Osteoblast (primary cell): Measurements from ENCODE around the gene GRM1. TPM values are rescaled to one million over a fixed set of nuclear protein-coding genes. Genes with fewer than 3 reads are reported as not detected.

Experiments used
- DNase-seq: peaks from one replicate; pipeline ENCODE4 v3.0.0; 2011; ENCODE audit warnings: low spot score, mixed read lengths; ENCODE audit not compliant: insufficient read length; ENCODE audit errors: missing footprints
- H2AFZ ChIP-seq: 2 replicates; pipeline ENCODE4 v1.6.0; 2011; ENCODE audit warnings: mild to moderate bottlenecking, low read length
- H3K27ac ChIP-seq: 2 replicates; pipeline ENCODE4 v1.5.1; 2011; ENCODE audit warnings: mild to moderate bottlenecking, low read depth, low read length, moderate library complexity
- H3K27me3 ChIP-seq: 2 replicates; pipeline ENCODE4 v1.6.0; 2012; ENCODE audit warnings: mild to moderate bottlenecking, control low read depth, inconsistent platforms, low read length, moderate library complexity; ENCODE audit not compliant: insufficient read depth
- H3K36me3 ChIP-seq: 2 replicates; pipeline ENCODE4 v1.5.1; 2011; ENCODE audit warnings: mild to moderate bottlenecking, low read length, control low read depth, moderate library complexity; ENCODE audit not compliant: insufficient read depth
- H3K4me1 ChIP-seq: 2 replicates; pipeline ENCODE4 v1.5.1; 2011; ENCODE audit warnings: mild to moderate bottlenecking, low read length, control low read depth, moderate library complexity; ENCODE audit not compliant: insufficient read depth
- H3K4me2 ChIP-seq: 2 replicates; pipeline ENCODE4 v1.6.0; 2011; ENCODE audit warnings: mild to moderate bottlenecking, low read length; ENCODE audit not compliant: insufficient read depth
- H3K4me3 ChIP-seq: fragments of 200-600 bp; sonication (generic); 3 replicates; pipeline ENCODE4 v1.5.1; 2012; ENCODE audit warnings: mild to moderate bottlenecking, low read length, inconsistent platforms; ENCODE audit not compliant: insufficient read depth
- H3K79me2 ChIP-seq: 2 replicates; pipeline ENCODE4 v1.6.0; 2012; ENCODE audit warnings: mild to moderate bottlenecking, low read length, control low read depth, inconsistent platforms; ENCODE audit not compliant: insufficient read depth
- H3K9me3 ChIP-seq: 2 replicates; pipeline ENCODE4 v1.5.1; 2011; ENCODE audit warnings: low read depth, low read length, control low read depth
- H4K20me1 ChIP-seq: 2 replicates; pipeline ENCODE4 v1.6.0; 2012; ENCODE audit warnings: mild to moderate bottlenecking, low read length, control low read depth; ENCODE audit not compliant: insufficient read depth
- small RNA-seq: library from RNA; depleted of rRNA; stranded (forward); fragments of <200 nt; gene quantifications from one replicate; pipeline ENCODE3, GENCODE V24; 2012
- total RNA-seq: library from RNA; depleted of rRNA; stranded (reverse); fragments of >200 nt; gene quantifications from 2 replicates; pipeline ENCODE4 v1.2.3, GENCODE V29; 2012
- TF ChIP-seq, protein P1 (sequence below): IDR thresholded peaks from 2 replicates; pipeline ENCODE4 v1.5.1; 2011; ENCODE audit warnings: mild to moderate bottlenecking, low read depth, low read length, moderate library complexity; ENCODE audit errors: extremely low read depth

Gene GRM1
- total RNA-seq, 1 donor, result under 0.01 TPM

DNA sequence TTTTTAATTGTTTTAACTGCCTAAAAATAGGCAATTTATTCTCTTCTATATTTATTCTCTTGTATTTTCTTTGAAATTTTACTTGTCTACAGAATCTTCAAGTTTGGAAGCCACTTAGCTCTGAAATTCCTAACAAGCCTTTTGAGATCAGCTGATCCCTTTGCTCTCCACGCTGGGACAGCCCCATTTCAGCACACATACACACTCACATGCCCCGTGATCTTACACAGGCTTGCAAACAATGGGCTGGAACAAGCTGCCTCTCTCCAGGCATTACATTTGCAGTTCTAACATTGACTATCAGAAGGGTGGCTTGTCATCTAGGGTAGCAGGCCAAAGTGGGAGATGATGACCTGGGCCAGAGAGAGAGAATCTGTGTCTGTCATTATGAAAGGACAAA is 452.7 kb downstream of the GRM1 start:
- H3K4me1 ChIP-seq, result no peaks in the 10 kb centered on the region
- no peaks in the 10 kb centered on the region for H3K36me3 ChIP-seq
- no peak overlapping the region for H3K27ac ChIP-seq
- no peak overlapping the region for H2AFZ ChIP-seq
- H3K9me3 ChIP-seq, result no peaks in the 10 kb centered on the region
- no peak overlapping the region for H3K4me3 ChIP-seq
- no peaks in the 10 kb centered on the region for H3K79me2 ChIP-seq
- H3K4me2 ChIP-seq, result no peak overlapping the region
- H4K20me1 ChIP-seq, result no peaks in the 10 kb centered on the region
- no peak for DNase-seq
- TF ChIP-seq, protein P1, sequence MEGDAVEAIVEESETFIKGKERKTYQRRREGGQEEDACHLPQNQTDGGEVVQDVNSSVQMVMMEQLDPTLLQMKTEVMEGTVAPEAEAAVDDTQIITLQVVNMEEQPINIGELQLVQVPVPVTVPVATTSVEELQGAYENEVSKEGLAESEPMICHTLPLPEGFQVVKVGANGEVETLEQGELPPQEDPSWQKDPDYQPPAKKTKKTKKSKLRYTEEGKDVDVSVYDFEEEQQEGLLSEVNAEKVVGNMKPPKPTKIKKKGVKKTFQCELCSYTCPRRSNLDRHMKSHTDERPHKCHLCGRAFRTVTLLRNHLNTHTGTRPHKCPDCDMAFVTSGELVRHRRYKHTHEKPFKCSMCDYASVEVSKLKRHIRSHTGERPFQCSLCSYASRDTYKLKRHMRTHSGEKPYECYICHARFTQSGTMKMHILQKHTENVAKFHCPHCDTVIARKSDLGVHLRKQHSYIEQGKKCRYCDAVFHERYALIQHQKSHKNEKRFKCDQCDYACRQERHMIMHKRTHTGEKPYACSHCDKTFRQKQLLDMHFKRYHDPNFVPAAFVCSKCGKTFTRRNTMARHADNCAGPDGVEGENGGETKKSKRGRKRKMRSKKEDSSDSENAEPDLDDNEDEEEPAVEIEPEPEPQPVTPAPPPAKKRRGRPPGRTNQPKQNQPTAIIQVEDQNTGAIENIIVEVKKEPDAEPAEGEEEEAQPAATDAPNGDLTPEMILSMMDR, result no peak
- H3K27me3 ChIP-seq, result no peaks in the 10 kb centered on the region

- no peak overlapping the region for H3K27ac ChIP-seq
- no peaks in the 10 kb centered on the region for H3K27me3 ChIP-seq
- H2AFZ ChIP-seq, result no peak overlapping the region
- no peak for DNase-seq
- no peaks in the 10 kb centered on the region for H3K9me3 ChIP-seq
- H4K20me1 ChIP-seq, result no peaks in the 10 kb centered on the region
- no peaks in the 10 kb centered on the region for H3K79me2 ChIP-seq
- TF ChIP-seq, protein P1, result no peak
- no peak overlapping the region for H3K4me2 ChIP-seq
- H3K4me3 ChIP-seq, result no peak overlapping the region
- H3K4me1 ChIP-seq, result no peaks in the 10 kb centered on the region
- no peaks in the 10 kb centered on the region for H3K36me3 ChIP-seq
Measured at GRCh38 chr6:146484411-146484810, 455.5 kb downstream of the GRM1 start.

Small RNAs within 50 kb of the gene (small RNA-seq; reads per million reads assigned to genes)
- not detected for gene RNA5SP222

Other genes starting within 250 kb of the GRM1 start
- gene FBXO30, start 214.3 kb upstream of the GRM1 start, total RNA-seq, result 14.1 and 14.5 TPM in 2 replicates
- gene SHPRH, start 64.7 kb upstream of the GRM1 start, total RNA-seq, result 23.9 and 27.4 TPM in 2 replicates